ENCODE measurements around the gene RHOF.
"Not testable (repeated sequence)": the region's sequence is repeated elsewhere in the genome, so short reads cannot be mapped to it uniquely, and the experiment has no call there.

Gene RHOF

GRCh38 chr12:121765573-121765972 is 27.9 kb downstream of the RHOF start:
- TF ChIP-seq PPARA (CRISPR knock-in tag; IDR thresholded peaks at IDR 0.05; ENCODE audit: borderline replicate concordance) = no peak
- no peak for TF ChIP-seq CSRNP3 (CRISPR knock-in tag; IDR thresholded peaks at IDR 0.05)
- TF ChIP-seq GLIS3 (CRISPR knock-in tag; IDR thresholded peaks at IDR 0.05) = no peak
- TF ChIP-seq TOX (CRISPR knock-in tag; IDR thresholded peaks at IDR 0.05; ENCODE audit: borderline replicate concordance) = no peak
- no peak for TF ChIP-seq ZNF8 (CRISPR knock-in tag; IDR thresholded peaks at IDR 0.05)
- no peak for TF ChIP-seq CSDC2 (CRISPR knock-in tag; IDR thresholded peaks at IDR 0.05)
- TF ChIP-seq OSR1 (CRISPR knock-in tag; IDR thresholded peaks at IDR 0.05) = no peak
- no peak for TF ChIP-seq ZC3H10 (CRISPR knock-in tag; IDR thresholded peaks at IDR 0.05)
- TF ChIP-seq CREB5 (CRISPR knock-in tag; IDR thresholded peaks at IDR 0.05; ENCODE audit: low read depth) = no peak
- no peak for TF ChIP-seq PATZ1 (CRISPR knock-in tag; IDR thresholded peaks at IDR 0.05; ENCODE audit: borderline replicate concordance)
- no peak for TF ChIP-seq TCF4 (CRISPR knock-in tag; IDR thresholded peaks at IDR 0.05; ENCODE audit: borderline replicate concordance)
- no peak for TF ChIP-seq SNAI2 (CRISPR knock-in tag; IDR thresholded peaks at IDR 0.05)
- no peak for TF ChIP-seq TSHZ2 (CRISPR knock-in tag; IDR thresholded peaks at IDR 0.05)
- TF ChIP-seq ZNF70 (CRISPR knock-in tag; IDR thresholded peaks at IDR 0.05) = no peak
- no peak for TF ChIP-seq ESRRG (CRISPR knock-in tag; IDR thresholded peaks at IDR 0.05)
- TF ChIP-seq ISL1 (CRISPR knock-in tag; IDR thresholded peaks at IDR 0.05) = no peak
- ATAC-seq = peak; percentile 80

GRCh38 chr12:121764808-121765207 is 28.7 kb downstream of the RHOF start:
- ATAC-seq = no peak
- no peak for TF ChIP-seq PPARA (CRISPR knock-in tag; IDR thresholded peaks at IDR 0.05; ENCODE audit: borderline replicate concordance)
- no peak for TF ChIP-seq SNAI2 (CRISPR knock-in tag; IDR thresholded peaks at IDR 0.05)
- no peak for TF ChIP-seq ZNF70 (CRISPR knock-in tag; IDR thresholded peaks at IDR 0.05)
- TF ChIP-seq ZC3H10 (CRISPR knock-in tag; IDR thresholded peaks at IDR 0.05) = no peak
- TF ChIP-seq CSRNP3 (CRISPR knock-in tag; IDR thresholded peaks at IDR 0.05) = no peak
- no peak for TF ChIP-seq ZFP3 (CRISPR knock-in tag; IDR thresholded peaks at IDR 0.05)
- TF ChIP-seq ZNF565 (CRISPR knock-in tag; conservative IDR thresholded peaks at IDR 0.05; ENCODE audit: low read depth) = no peak
- TF ChIP-seq TOX (CRISPR knock-in tag; IDR thresholded peaks at IDR 0.05; ENCODE audit: borderline replicate concordance) = no peak
- TF ChIP-seq ARNTL (CRISPR knock-in tag; IDR thresholded peaks at IDR 0.05; ENCODE audit: borderline replicate concordance, low read depth) = no peak
- no peak for TF ChIP-seq CSDC2 (CRISPR knock-in tag; IDR thresholded peaks at IDR 0.05)
- TF ChIP-seq RARB (CRISPR knock-in tag; IDR thresholded peaks at IDR 0.05) = no peak

- TF ChIP-seq ZNF70 (CRISPR knock-in tag; IDR thresholded peaks at IDR 0.05) (no peak), CSDC2 (CRISPR knock-in tag; IDR thresholded peaks at IDR 0.05) (no peak), ISL1 (CRISPR knock-in tag; IDR thresholded peaks at IDR 0.05) (no peak), ARNTL (CRISPR knock-in tag; IDR thresholded peaks at IDR 0.05; ENCODE audit: borderline replicate concordance, low read depth) (no peak), PATZ1 (CRISPR knock-in tag; IDR thresholded peaks at IDR 0.05; ENCODE audit: borderline replicate concordance) (no peak), CSRNP3 (CRISPR knock-in tag; IDR thresholded peaks at IDR 0.05) (no peak), ZNF8 (CRISPR knock-in tag; IDR thresholded peaks at IDR 0.05) (no peak), TOX (CRISPR knock-in tag; IDR thresholded peaks at IDR 0.05; ENCODE audit: borderline replicate concordance) (no peak)
- 0 out of 3 replicates have a peak, but pooled peaks have one; percentile 10 for ATAC-seq
These were observed 31.2 kb downstream of the RHOF start for GRCh38 chr12:121762269-121762668.

- not testable (repeated sequence) for ATAC-seq
These were observed 35.0 kb downstream of the RHOF start for GRCh38 chr12:121758536-121758935.

Data from SK-N-SH treated with all-trans-retinoic acid at 6 μM for 48 hours (cell line).